ENCODE results near the gene MYL4. TPM values are rescaled to one million over a fixed set of nuclear protein-coding genes. Genes with fewer than 3 reads are reported as not detected.
"Not testable (repeated sequence)": the region's sequence is repeated elsewhere in the genome, so short reads cannot be mapped to it uniquely, and the experiment has no call there.

Gene MYL4
- total and polyA plus RNA-seq, 2 donors (not counting 3 experiments of a cell fraction or from before 2014, with no cell fraction given), result 2.0 to 2.1 TPM

- Histone ChIP-seq H3K4me3 (replicated peaks in 1 of 3; ENCODE audit: insufficient read depth in 1 of 3, low read depth in 1 of 3, low read length in 3 of 3) (no peak overlapping the region), H3K27me3 (ENCODE audit: control insufficient read depth in 2 of 2, insufficient read depth in 2 of 2, low read length in 2 of 2) (no peaks in the 10 kb centered on the region), H3K4me1 (ENCODE audit: control insufficient read depth, extremely low read depth, insufficient read depth, low read length) (peaks cover 33% of the 10 kb centered on the region), H3K4me2 (ENCODE audit: insufficient read depth, low read length) (no peak overlapping the region), H3K79me2 (ENCODE audit: control insufficient read depth, insufficient read depth, low read length) (peaks cover 23% of the 10 kb centered on the region), H3K9me1 (replicated peaks; ENCODE audit: control insufficient read depth, extremely low read depth, insufficient read depth, low read length) (no peaks in the 10 kb centered on the region), H3K9me3 (replicated peaks; ENCODE audit: control insufficient read depth, insufficient read depth, low read length) (no peaks in the 10 kb centered on the region), H3K27ac (ENCODE audit: insufficient read depth, low read depth, low read length) (no peak overlapping the region), H2AFZ (ENCODE audit: low read depth, low read length) (no peak overlapping the region), H3K9ac (replicated peaks; ENCODE audit: extremely low read depth, insufficient read depth, low read length) (no peak overlapping the region), H3K36me3 (ENCODE audit: control insufficient read depth in 2 of 2, extremely low read depth in 1 of 2, insufficient read depth in 2 of 2, low read length in 2 of 2) (no peaks in the 10 kb centered on the region), H4K20me1 (replicated peaks; ENCODE audit: control insufficient read depth, extremely low read depth, insufficient read depth, low read length) (no peaks in the 10 kb centered on the region)
- dilution Hi-C loops (cut with MboI; ENCODE audit: extremely low pct_ligation_motif_present, low sequenced_read_pairs) (no loop called here), intact Hi-C loops (cut with micrococcal nuclease) (no loop called here)
- ChIA-PET POLR2A (no interaction called here), CTCF (no interaction called here)
- DNase-seq (ENCODE audit: low read depth, low spot score) (no peak), FAIRE-seq (no peak)
- TF ChIP-seq FOS (IDR thresholded peaks at IDR 0.05; ENCODE audit: borderline replicate concordance, insufficient read depth, low read length) (peak; percentile 54), MAX (IDR thresholded peaks at IDR 0.05; ENCODE audit: insufficient read depth, insufficient read length) (no peak)
- no TSS peak for BruUV-seq (replicated peaks)
Measured at GRCh38 chr17:47267354-47267828, 58.2 kb downstream of the MYL4 start.

GRCh38 chr17:47268964-47269363, 59.8 kb downstream of the MYL4 start:
- H3K4me3 ChIP-seq (replicated peaks in 1 of 3; ENCODE audit: insufficient read depth in 1 of 3, low read depth in 1 of 3, low read length in 3 of 3); CTCF ChIA-PET; H3K4me2 ChIP-seq (ENCODE audit: insufficient read depth, low read length); POLR2A ChIA-PET; H3K36me3 ChIP-seq (ENCODE audit: control insufficient read depth in 2 of 2, extremely low read depth in 1 of 2, insufficient read depth in 2 of 2, low read length in 2 of 2); H4K20me1 ChIP-seq (replicated peaks; ENCODE audit: control insufficient read depth, extremely low read depth, insufficient read depth, low read length); H2AFZ ChIP-seq (ENCODE audit: low read depth, low read length); intact Hi-C loops (cut with micrococcal nuclease); H3K27me3 ChIP-seq (ENCODE audit: control insufficient read depth in 2 of 2, insufficient read depth in 2 of 2, low read length in 2 of 2); H3K9me1 ChIP-seq (replicated peaks; ENCODE audit: control insufficient read depth, extremely low read depth, insufficient read depth, low read length); H3K27ac ChIP-seq (ENCODE audit: insufficient read depth, low read depth, low read length); DNase-seq (ENCODE audit: low read depth, low spot score); dilution Hi-C loops (cut with MboI; ENCODE audit: extremely low pct_ligation_motif_present, low sequenced_read_pairs); BruUV-seq (replicated peaks); H3K9me3 ChIP-seq (replicated peaks; ENCODE audit: control insufficient read depth, insufficient read depth, low read length); FAIRE-seq; H3K9ac ChIP-seq (replicated peaks; ENCODE audit: extremely low read depth, insufficient read depth, low read length): not testable (repeated sequence)
- Histone ChIP-seq H3K79me2 (ENCODE audit: control insufficient read depth, insufficient read depth, low read length) (peaks cover 16% of the 10 kb centered on the region), H3K4me1 (ENCODE audit: control insufficient read depth, extremely low read depth, insufficient read depth, low read length) (peaks cover 21% of the 10 kb centered on the region)

- CTCF ChIA-PET; H3K27me3 ChIP-seq (ENCODE audit: control insufficient read depth in 2 of 2, insufficient read depth in 2 of 2, low read length in 2 of 2); H3K27ac ChIP-seq (ENCODE audit: insufficient read depth, low read depth, low read length); H2AFZ ChIP-seq (ENCODE audit: low read depth, low read length); H3K9ac ChIP-seq (replicated peaks; ENCODE audit: extremely low read depth, insufficient read depth, low read length); H3K9me1 ChIP-seq (replicated peaks; ENCODE audit: control insufficient read depth, extremely low read depth, insufficient read depth, low read length); intact Hi-C loops (cut with micrococcal nuclease); H3K4me3 ChIP-seq (replicated peaks in 1 of 3; ENCODE audit: insufficient read depth in 1 of 3, low read depth in 1 of 3, low read length in 3 of 3); H3K9me3 ChIP-seq (replicated peaks; ENCODE audit: control insufficient read depth, insufficient read depth, low read length); H3K4me2 ChIP-seq (ENCODE audit: insufficient read depth, low read length); POLR2A ChIA-PET; BruUV-seq (replicated peaks); FAIRE-seq; H3K79me2 ChIP-seq (ENCODE audit: control insufficient read depth, insufficient read depth, low read length); dilution Hi-C loops (cut with MboI; ENCODE audit: extremely low pct_ligation_motif_present, low sequenced_read_pairs); DNase-seq (ENCODE audit: low read depth, low spot score); H4K20me1 ChIP-seq (replicated peaks; ENCODE audit: control insufficient read depth, extremely low read depth, insufficient read depth, low read length); H3K36me3 ChIP-seq (ENCODE audit: control insufficient read depth in 2 of 2, extremely low read depth in 1 of 2, insufficient read depth in 2 of 2, low read length in 2 of 2): not testable (repeated sequence)
- H3K4me1 ChIP-seq (ENCODE audit: control insufficient read depth, extremely low read depth, insufficient read depth, low read length), result peaks cover 21% of the 10 kb centered on the region
Measured at GRCh38 chr17:47269561-47270280, 60.6 kb downstream of the MYL4 start.

Data from endothelial cell of umbilical vein (primary cell).